GM21526 (cell line): ENCODE data around the gene FTH1.
"Not testable (repeated sequence)": the region's sequence is repeated elsewhere in the genome, so short reads cannot be mapped to it uniquely, and the experiment has no call there.

ENCODE experiments used
- ATAC-seq: cut with Tn5 transposase; IDR thresholded peaks from one replicate; pipeline ENCODE4 v1.9.1; 2021; ENCODE audit warnings: moderate library complexity; ENCODE audit not compliant: unreplicated experiment, low FRiP score

The FTH1 gene

DNA sequence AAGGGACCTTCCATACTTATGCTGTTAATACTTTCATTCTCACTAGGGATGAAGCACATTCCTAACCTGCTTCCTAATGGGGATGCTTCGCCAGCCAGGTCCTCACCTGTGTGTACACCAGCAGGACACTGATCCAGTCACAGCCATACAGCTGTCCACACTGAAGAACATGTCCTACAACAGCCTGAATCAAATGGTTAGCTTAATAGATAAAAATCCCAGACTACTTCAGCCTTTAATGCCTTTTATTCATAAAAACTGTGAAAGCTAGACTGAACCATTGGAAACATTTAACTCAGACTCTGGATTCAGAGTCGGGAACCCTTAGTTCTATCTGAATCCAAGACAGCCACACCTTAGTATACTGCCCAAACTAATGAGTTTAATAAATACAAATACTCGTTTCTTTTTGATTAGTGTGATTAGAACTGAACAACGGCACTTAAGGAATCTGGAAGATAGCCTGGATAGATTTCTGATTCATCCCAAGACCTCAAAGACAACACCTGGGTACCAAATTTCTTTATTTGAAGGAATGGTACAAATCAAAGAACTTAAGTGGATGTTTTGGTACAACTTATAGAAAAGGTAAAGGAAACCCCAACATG lies 3.3 kb downstream of the FTH1 start:
- no peak for ATAC-seq

DNA sequence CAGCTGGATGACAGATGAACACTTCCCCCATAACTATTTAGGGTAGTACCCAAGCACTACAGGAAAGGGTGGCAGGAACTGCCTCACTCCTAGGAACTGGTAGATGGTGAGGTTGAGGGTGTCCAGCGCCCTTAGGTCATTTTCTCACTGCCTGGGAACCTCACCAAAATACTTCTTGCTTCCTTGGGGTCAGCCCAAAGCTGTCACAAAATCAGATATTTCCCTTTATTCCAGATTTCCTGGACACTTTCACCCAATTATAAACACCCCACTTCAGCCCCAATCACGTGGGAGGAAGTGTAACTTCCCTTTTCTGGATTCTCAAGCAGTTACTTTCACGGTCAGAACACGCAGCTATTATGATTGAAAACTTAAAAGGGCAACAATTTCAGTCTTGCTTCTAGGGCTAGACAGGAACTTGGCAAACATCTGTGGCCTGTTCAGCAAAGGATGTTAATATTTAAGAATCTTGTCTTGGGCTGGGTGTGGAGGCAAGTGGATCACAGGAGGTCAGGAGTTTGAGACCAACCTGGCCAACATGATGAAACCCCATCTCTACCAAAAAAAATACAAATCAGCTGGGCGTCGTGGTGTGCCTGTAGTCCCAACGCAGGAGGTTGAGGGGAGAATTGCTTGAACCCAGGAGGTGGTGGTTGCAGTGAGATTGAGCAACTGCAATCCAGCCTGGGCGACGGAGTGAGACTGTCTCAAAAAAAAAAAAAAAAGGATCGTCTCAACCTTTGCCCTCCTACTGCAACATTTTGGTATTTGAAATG lies 4.0 kb downstream of the FTH1 start:
- ATAC-seq = no peak

- ATAC-seq = no peak
Observed at GRCh38 chr11:61963016-61963281, 4.5 kb downstream of the FTH1 start.

GRCh38 chr11:61962213-61963015 lies 5.0 kb downstream of the FTH1 start:
- no peak for ATAC-seq

DNA sequence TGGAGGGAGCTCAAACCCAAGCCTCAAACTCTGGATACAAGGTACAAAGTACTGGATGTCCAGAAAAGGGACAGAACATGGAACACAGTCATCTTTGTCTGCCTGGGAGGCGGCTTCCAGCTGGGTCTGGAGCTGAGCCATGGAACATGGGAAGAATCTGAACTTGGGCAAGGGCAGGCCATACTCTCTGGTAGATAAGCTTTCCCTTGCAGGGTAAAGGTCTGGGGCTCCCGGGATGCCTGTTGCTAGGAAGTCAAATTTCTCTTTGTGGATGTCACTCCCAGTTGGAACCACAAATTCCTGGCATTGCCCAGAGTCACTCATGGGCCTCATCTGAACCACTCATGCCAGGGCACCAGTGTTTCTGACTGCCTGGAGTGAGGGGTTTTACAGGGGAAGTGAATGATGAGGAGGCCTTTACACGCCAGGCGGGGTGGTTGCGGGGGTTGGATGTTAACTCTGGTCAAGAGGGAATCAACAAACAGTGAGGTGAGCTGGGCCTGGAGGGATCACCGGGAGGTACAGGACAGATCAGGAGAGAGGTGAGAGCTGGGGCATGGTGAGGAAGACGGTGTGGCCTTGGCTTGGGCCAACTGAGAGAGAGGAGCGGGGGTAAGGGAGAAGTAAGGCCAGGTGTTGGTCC lies 5.7 kb downstream of the FTH1 start:
- no peak for ATAC-seq

GRCh38 chr11:61960532-61960931 lies 6.9 kb downstream of the FTH1 start:
- ATAC-seq = no peak

GRCh38 chr11:61959678-61960077 lies 7.8 kb downstream of the FTH1 start:
- no peak for ATAC-seq

GRCh38 chr11:61959114-61959513 lies 8.3 kb downstream of the FTH1 start:
- no peak for ATAC-seq

- ATAC-seq = no peak
Observed at GRCh38 chr11:61958590-61958989, 8.8 kb downstream of the FTH1 start.

- no peak for ATAC-seq
Observed at GRCh38 chr11:61957021-61957770, 10.2 kb downstream of the FTH1 start.

- ATAC-seq = no peak
Observed at GRCh38 chr11:61956191-61957020, 11.0 kb downstream of the FTH1 start.

- ATAC-seq = no peak
Observed at GRCh38 chr11:61955422-61956135, 11.9 kb downstream of the FTH1 start.

GRCh38 chr11:61954851-61955421 lies 12.5 kb downstream of the FTH1 start:
- no peak for ATAC-seq

DNA sequence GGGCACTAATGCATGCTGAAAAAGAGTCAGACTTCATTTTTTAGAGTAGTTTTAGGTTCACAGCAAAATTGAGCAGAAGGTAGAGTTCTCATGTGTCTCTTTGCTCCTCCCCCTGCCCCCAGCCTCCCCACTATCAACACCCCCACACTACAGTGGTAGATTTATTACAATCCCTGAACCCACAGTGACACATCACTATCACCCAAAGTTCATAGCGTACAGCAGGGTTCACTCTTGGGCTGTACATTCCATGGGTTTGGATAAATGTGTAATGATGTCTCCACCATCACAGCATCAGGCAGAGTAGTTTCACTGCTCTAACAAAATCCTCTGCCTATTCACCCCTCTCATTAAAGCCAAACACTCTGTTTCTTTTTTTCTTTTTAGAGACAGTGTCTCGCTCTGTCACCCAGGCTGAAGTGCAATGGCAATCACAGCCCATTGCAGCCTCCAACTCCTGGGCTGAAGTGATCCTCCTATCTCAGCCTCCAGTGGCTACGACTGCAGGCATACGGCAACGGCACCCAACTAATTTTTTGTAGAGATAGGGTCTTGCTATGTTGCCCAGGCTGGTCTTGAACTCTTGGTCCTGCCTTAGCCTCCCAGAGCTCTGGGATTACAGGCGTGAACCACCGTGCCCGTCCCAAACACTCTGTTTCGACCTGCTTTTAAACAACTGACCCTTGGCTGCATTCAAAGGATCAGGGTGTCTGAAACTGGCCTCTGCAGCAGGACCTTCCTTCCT lies 13.2 kb downstream of the FTH1 start:
- no peak for ATAC-seq

GRCh38 chr11:61953632-61954031 lies 13.8 kb downstream of the FTH1 start:
- not testable (repeated sequence) for ATAC-seq

DNA sequence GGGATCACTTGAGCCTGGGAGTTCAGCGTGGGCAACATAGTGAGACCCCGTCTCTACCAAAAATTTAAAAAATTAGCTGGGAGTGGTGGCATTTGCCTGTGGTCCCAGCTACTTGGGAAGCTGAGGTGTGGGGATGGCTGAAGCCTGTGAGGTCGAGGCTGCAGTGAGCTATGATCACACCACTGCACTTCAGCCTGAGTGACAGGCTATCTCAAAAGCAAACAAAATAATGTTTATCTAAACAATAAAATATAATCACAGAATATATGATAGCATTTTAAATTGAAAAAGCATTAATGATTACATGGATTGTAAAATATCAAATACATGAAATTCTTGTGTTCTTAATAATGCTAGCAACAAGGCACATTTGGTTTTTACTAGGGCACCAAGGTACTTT lies 14.6 kb downstream of the FTH1 start:
- ATAC-seq = no peak

DNA sequence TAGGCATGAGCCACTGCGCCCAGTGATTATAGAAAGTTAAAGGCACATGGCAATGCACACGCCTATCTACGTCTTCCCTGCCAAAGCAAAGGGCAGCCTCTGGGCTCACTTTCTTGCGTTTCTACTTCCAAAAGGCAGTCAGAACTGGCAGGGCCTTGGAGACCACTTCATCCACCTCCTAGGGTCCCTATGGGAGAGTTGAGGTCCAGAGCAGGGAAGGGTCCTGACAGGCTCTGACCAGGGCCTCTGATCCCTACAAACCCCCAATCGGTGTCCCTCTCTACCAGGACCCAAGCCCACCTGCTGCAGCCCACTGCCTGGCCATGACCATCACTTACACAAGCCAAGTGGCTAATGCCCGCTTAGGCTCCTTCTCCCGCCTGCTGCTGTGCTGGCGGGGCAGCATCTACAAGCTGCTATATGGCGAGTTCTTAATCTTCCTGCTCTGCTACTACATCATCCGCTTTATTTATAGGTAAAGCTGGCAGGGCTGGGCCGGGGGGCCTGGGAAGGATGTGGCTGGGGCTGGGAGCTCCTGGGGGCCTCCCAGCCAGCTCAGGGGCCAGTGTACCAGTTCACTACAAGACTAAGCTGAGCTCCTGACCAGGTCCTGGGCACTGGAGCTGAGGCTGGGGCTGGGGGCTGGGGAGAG lies 15.8 kb downstream of the FTH1 start:
- ATAC-seq = no peak
